CD4-positive, alpha-beta T cell (primary cell): ENCODE data around the gene MAMDC2. TPM values are rescaled to one million over a fixed set of nuclear protein-coding genes. Genes with fewer than 3 reads are reported as not detected.

Experiments used
- ATAC-seq: fragments of 200-7000 bp; cut with Tn5 transposase; one replicate; pipeline ENCODE4 v1.10.0; 2022; ENCODE audit warnings: mild to moderate bottlenecking; ENCODE audit not compliant: poor library complexity
- CTCF ChIA-PET: fragments of 350-600 bp; sonication (Branson Sonifier 250); formaldehyde crosslinking; loops from one replicate; lab custom pipeline; 2021; ENCODE audit warnings: antibody characterized with exemption, inconsistent platforms; lab: Charles Lee
- POLR2A ChIA-PET: fragments of 350-600 bp; sonication (Branson Sonifier 250); formaldehyde crosslinking; loops from one replicate; lab custom pipeline; 2021; ENCODE audit warnings: antibody characterized with exemption, inconsistent platforms; lab: Charles Lee
- DNase-seq, 14 experiments: peaks; one replicate each; pipeline ENCODE4 v3.0.0-alpha.2; 2013 to 2020; ENCODE audit warnings: mixed read lengths in 2 of 14
- H3K27ac ChIP-seq, 2 donors: one replicate each; pipeline versions ENCODE4 v1.5.1 to v1.7.0; 2013; ENCODE audit warnings: low read length in 2 of 2, low read depth in 1 of 2, mild to moderate bottlenecking in 1 of 2
- H3K27me3 ChIP-seq, 2 experiments: 1 replicate in 1 of 2; 2 replicates in 1 of 2; pipeline versions ENCODE4 v1.6.1 to v1.7.0; 2013; ENCODE audit warnings: low read length in 2 of 2, control low read depth in 1 of 2, mild to moderate bottlenecking in 1 of 2, moderate library complexity in 1 of 2; ENCODE audit not compliant: insufficient read depth in 2 of 2, control insufficient read depth in 1 of 2
- H3K36me3 ChIP-seq: one replicate; pipeline ENCODE4 v1.6.1; 2013; ENCODE audit warnings: low read length, control low read depth; ENCODE audit not compliant: insufficient read depth
- H3K4me1 ChIP-seq: one replicate; pipeline ENCODE4 v1.6.1; 2013; ENCODE audit warnings: low read length, control low read depth; ENCODE audit not compliant: insufficient read depth
- H3K4me3 ChIP-seq: one replicate; pipeline ENCODE4 v1.5.1; 2013; ENCODE audit warnings: mild to moderate bottlenecking, low read length, moderate library complexity
- H3K9me3 ChIP-seq, 2 experiments: 1 replicate in 1 of 2; 2 replicates in 1 of 2; pipeline versions ENCODE4 v1.6.1 to v1.7.0; 2013; ENCODE audit warnings: low read length in 2 of 2, mild to moderate bottlenecking in 2 of 2, control low read depth in 1 of 2, moderate library complexity in 1 of 2; ENCODE audit not compliant: control insufficient read depth in 1 of 2, insufficient read depth in 1 of 2
- H3K27ac Mint-ChIP-seq: one replicate; pipeline ENCODE4 v1.8.0; 2020; ENCODE audit warnings: mixed read lengths
- H3K27me3 Mint-ChIP-seq: one replicate; pipeline ENCODE4 v1.8.0; 2021; ENCODE audit warnings: mixed read lengths
- H3K36me3 Mint-ChIP-seq: one replicate; pipeline ENCODE4 v1.8.0; 2021; ENCODE audit warnings: low read depth, mixed read lengths
- H3K4me1 Mint-ChIP-seq: one replicate; pipeline ENCODE4 v1.8.0; 2021; ENCODE audit warnings: low read depth, mixed read lengths
- H3K4me3 Mint-ChIP-seq: one replicate; pipeline ENCODE4 v1.8.0; 2020; ENCODE audit warnings: mild to moderate bottlenecking, mixed read lengths
- H3K9me3 Mint-ChIP-seq: one replicate; pipeline ENCODE4 v1.8.0; 2020; ENCODE audit warnings: mixed read lengths
- intact Hi-C, 2 experiments: fragments of 100-400 bp; cut with DNase I in 1 of 2; cut with micrococcal nuclease in 1 of 2; formaldehyde crosslinking; loops; one replicate each; pipeline versions ENCODE4 v1.15.1 to v1.9.0; 2023 to 2025; cut with DNase I, micrococcal nuclease
- total RNA-seq, 174 experiments: library from RNA in 2 of 174; stranded (reverse) in 2 of 174; gene quantifications; one replicate each; pipeline ENCODE4 v1.2.3 and lab custom pipeline; 2021 to 2026
- TF ChIP-seq, protein P1 (sequence below): fragments of 200-600 bp; IDR thresholded peaks from one replicate; pipeline ENCODE4 v1.8.0; 2022; ENCODE audit warnings: antibody characterized with exemption, mild to moderate bottlenecking

Gene MAMDC2
- total RNA-seq, 2 experiments from 2014 or later = 0.08 TPM; not detected in 1

GRCh38 chr9:70110194-70111041 is 66.8 kb downstream of the MAMDC2 start:
- H3K9me3 Mint-ChIP-seq = no peaks in the 10 kb centered on the region
- TF ChIP-seq, protein P1, sequence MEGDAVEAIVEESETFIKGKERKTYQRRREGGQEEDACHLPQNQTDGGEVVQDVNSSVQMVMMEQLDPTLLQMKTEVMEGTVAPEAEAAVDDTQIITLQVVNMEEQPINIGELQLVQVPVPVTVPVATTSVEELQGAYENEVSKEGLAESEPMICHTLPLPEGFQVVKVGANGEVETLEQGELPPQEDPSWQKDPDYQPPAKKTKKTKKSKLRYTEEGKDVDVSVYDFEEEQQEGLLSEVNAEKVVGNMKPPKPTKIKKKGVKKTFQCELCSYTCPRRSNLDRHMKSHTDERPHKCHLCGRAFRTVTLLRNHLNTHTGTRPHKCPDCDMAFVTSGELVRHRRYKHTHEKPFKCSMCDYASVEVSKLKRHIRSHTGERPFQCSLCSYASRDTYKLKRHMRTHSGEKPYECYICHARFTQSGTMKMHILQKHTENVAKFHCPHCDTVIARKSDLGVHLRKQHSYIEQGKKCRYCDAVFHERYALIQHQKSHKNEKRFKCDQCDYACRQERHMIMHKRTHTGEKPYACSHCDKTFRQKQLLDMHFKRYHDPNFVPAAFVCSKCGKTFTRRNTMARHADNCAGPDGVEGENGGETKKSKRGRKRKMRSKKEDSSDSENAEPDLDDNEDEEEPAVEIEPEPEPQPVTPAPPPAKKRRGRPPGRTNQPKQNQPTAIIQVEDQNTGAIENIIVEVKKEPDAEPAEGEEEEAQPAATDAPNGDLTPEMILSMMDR = no peak
- intact Hi-C loops = loop anchor here in 1 of 2 experiments (2.0 kb wide), 2 partner anchors 140 to 688 kb away; no protein-coding TSS in a partner anchor
- H3K4me3 ChIP-seq = no peak overlapping the region
- no peaks in the 10 kb centered on the region for H3K27me3 ChIP-seq
- no peaks in the 10 kb centered on the region for H3K36me3 Mint-ChIP-seq
- H3K27ac ChIP-seq = no peak overlapping the region
- no peak overlapping the region for H3K4me3 Mint-ChIP-seq
- ChIA-PET POLR2A (no interaction called here), CTCF (interaction anchor here (0.7 to 1.0 kb wide), 3 partner anchors 9 to 688 kb away, joined by 3 read pairs; no protein-coding TSS in a partner anchor)
- H3K9me3 ChIP-seq = no peaks in the 10 kb centered on the region
- H3K4me1 ChIP-seq = peaks cover 3% of the 10 kb centered on the region
- DNase-seq = peak in 2 of 14 experiments; percentile 8 to 20
- no peak overlapping the region for H3K27ac Mint-ChIP-seq
- H3K27me3 Mint-ChIP-seq = peaks cover 26% of the 10 kb centered on the region
- no peak for ATAC-seq
- H3K4me1 Mint-ChIP-seq = peaks cover 14% of the 10 kb centered on the region
- H3K36me3 ChIP-seq = no peaks in the 10 kb centered on the region

DNA sequence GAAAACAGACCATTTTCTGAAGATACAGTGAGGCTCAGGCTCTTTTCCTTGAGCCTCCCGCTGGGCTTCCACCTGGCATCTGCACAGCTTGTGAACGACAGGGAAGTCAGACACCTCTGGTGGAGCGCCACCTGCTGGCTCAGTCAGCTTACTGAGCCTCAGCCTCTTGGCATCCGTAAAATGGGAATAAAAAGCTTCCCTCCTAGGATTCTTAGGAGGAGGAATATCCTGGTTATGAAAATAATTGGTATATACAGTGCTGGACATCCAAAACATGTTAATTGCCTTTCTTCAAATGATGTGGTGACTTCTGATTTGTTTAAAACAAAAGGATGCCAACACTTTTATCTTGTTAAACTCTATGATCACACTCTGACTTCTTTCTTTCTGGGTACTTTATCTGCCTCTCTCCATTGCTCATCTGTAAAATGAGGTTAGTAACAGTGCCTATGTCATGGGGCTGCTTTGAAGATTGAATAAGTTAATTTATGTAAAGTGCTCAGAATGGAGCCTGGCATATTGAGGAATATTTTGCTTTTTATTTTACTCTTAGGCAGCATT is 67.5 kb downstream of the MAMDC2 start:
- Histone ChIP-seq H3K27ac (no peak overlapping the region), H3K36me3 (no peaks in the 10 kb centered on the region), H3K9me3 (no peaks in the 10 kb centered on the region), H3K4me1 (peaks cover 3% of the 10 kb centered on the region), H3K4me3 (no peak overlapping the region), H3K27me3 (peaks cover 0 to under 1% of the 10 kb centered on the region in 2 experiments)
- peaks cover 14% of the 10 kb centered on the region for H3K4me1 Mint-ChIP-seq
- H3K4me3 Mint-ChIP-seq = no peak overlapping the region
- peaks cover 30% of the 10 kb centered on the region for H3K27me3 Mint-ChIP-seq
- H3K36me3 Mint-ChIP-seq = no peaks in the 10 kb centered on the region
- no peak for ATAC-seq
- intact Hi-C loops = loop anchor here in 1 of 2 experiments (2.0 kb wide), 2 partner anchors 140 to 688 kb away; no protein-coding TSS in a partner anchor
- H3K27ac Mint-ChIP-seq = no peak overlapping the region
- TF ChIP-seq, protein P1 = peak; percentile 77
- H3K9me3 Mint-ChIP-seq = no peaks in the 10 kb centered on the region
- CTCF ChIA-PET = interaction anchor here (0.7 to 1.0 kb wide), 2 partner anchors 10 to 689 kb away, joined by 3 read pairs; no protein-coding TSS in a partner anchor
- POLR2A ChIA-PET = no interaction called here
- peak; percentile 7 to 67 (median 30) for DNase-seq

- Histone ChIP-seq H3K36me3 (no peaks in the 10 kb centered on the region), H3K27ac (no peak overlapping the region), H3K9me3 (no peaks in the 10 kb centered on the region), H3K4me1 (peaks cover 3% of the 10 kb centered on the region), H3K4me3 (no peak overlapping the region), H3K27me3 (peaks cover 0 to 4% of the 10 kb centered on the region in 2 experiments)
- DNase-seq = no peak
- intact Hi-C loops = loop anchor here in 1 of 2 experiments (2.0 kb wide), 2 partner anchors 141 to 689 kb away; no protein-coding TSS in a partner anchor
- peaks cover 30% of the 10 kb centered on the region for H3K27me3 Mint-ChIP-seq
- peaks cover 14% of the 10 kb centered on the region for H3K4me1 Mint-ChIP-seq
- no peak overlapping the region for H3K27ac Mint-ChIP-seq
- TF ChIP-seq, protein P1 = no peak
- H3K36me3 Mint-ChIP-seq = no peaks in the 10 kb centered on the region
- ChIA-PET POLR2A (no interaction called here), CTCF (interaction anchor here (1.0 kb wide), 1 partner anchor 10 kb away, joined by 3 read pairs; no protein-coding TSS in a partner anchor)
- no peak for ATAC-seq
- no peaks in the 10 kb centered on the region for H3K9me3 Mint-ChIP-seq
- H3K4me3 Mint-ChIP-seq = no peak overlapping the region
Observed at GRCh38 chr9:70111641-70112236, 68.1 kb downstream of the MAMDC2 start.
